ENCODE measurements around the gene RAD23A. TPM values are rescaled to one million over a fixed set of nuclear protein-coding genes. Genes with fewer than 3 reads are reported as not detected.
A peak's percentile ranks its signal among the peaks of the same experiment; 100 is the strongest.
"Not testable (repeated sequence)": the region's sequence is repeated elsewhere in the genome, so short reads cannot be mapped to it uniquely, and the experiment has no call there.

The RAD23A gene
- total and polyA plus RNA-seq, 4 experiments from 2014 or later: 77.0 to 105 (median 93.5) TPM

GRCh38 chr19:12953799-12954611 is 8.3 kb downstream of the RAD23A start:
- Histone ChIP-seq H3K36me3 (ENCODE audit: insufficient read depth, low read length) (peaks cover 24% of the 10 kb centered on the region), H3K4me1 (ENCODE audit: insufficient read depth, low read length) (peaks cover 28% of the 10 kb centered on the region), H3K27ac (ENCODE audit: low read depth, low read length) (no peak overlapping the region)

DNA sequence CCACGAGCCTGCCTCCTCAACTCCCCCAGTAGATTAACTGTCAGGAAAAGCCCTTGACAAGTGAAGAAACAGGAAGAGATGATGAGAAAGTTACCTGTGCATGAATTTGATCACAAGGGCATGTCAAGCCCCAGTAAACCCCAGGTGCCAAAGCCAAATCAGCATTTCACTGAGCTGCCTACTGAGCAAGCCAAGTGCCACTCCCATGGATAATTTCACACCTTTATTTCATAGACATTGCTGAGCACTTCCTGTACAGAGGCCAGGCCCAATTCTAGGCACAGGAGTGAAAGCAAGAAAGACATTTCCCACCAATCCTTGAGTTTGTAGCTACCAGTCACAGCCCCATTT is 8.9 kb downstream of the RAD23A start:
- Histone ChIP-seq H3K9me3 (ENCODE audit: control insufficient read depth in 1 of 2, low read length in 2 of 2) (no peaks in the 10 kb centered on the region), H3K27me3 (ENCODE audit: insufficient read depth, low read length) (no peaks in the 10 kb centered on the region), H3K4me1 (ENCODE audit: insufficient read depth, low read length) (peaks cover 28% of the 10 kb centered on the region), H3K4me3 (ENCODE audit: low read length in 2 of 2) (no peak overlapping the region), H3K27ac (ENCODE audit: low read depth, low read length) (peak overlapping the region; percentile 8), H3K36me3 (ENCODE audit: insufficient read depth, low read length) (peaks cover 18% of the 10 kb centered on the region)
- peaks cover 14 to 28% (median 21%) of the 10 kb centered on the region in 4 donors for H3K4me1 Mint-ChIP-seq
- H3K27ac Mint-ChIP-seq: peak overlapping the region; percentile 10 to 91 (median 72)
- intact Hi-C loops (cut with micrococcal nuclease): no loop called here
- H3K9me3 Mint-ChIP-seq: no peaks in the 10 kb centered on the region
- CTCF ChIA-PET (ENCODE audit: partially characterized antibody): interaction anchor here (1.1 to 4.3 kb wide), 3 partner anchors 10 to 23 kb away, joined by 3 to 35 read pairs (median 3); no protein-coding TSS in a partner anchor
- no peak for DNase-seq
- POLR2A ChIA-PET (ENCODE audit: partially characterized antibody): interaction anchor here (0.7 to 2.1 kb wide), 5 partner anchors 11 to 69 kb away, joined by 3 to 8 read pairs (median 3); partner anchors contain the start of gene FARSA
- H3K4me3 Mint-ChIP-seq: peak overlapping the region in 3 of 8 donors; percentile 15 to 46 (median 38)
- no peaks in the 10 kb centered on the region for H3K27me3 Mint-ChIP-seq
- peaks cover 22 to 51% of the 10 kb centered on the region in 2 donors for H3K36me3 Mint-ChIP-seq

More at GRCh38 chr19:12953799-12954611, 8.3 kb downstream of the RAD23A start:
- POLR2A ChIA-PET (ENCODE audit: partially characterized antibody): interaction anchor here (0.5 to 2.1 kb wide), 6 partner anchors 12 to 167 kb away, joined by 3 to 8 read pairs (median 4); partner anchors contain the start of gene FARSA
- peak overlapping the region in 2 of 8 donors; percentile 38 to 46 for H3K4me3 Mint-ChIP-seq
- peak overlapping the region; percentile 10 to 91 (median 72) for H3K27ac Mint-ChIP-seq
- H3K27me3 ChIP-seq (ENCODE audit: insufficient read depth, low read length): no peaks in the 10 kb centered on the region
- CTCF ChIA-PET (ENCODE audit: partially characterized antibody): interaction anchor here (1.1 to 4.3 kb wide), 3 partner anchors 11 to 24 kb away, joined by 3 to 35 read pairs (median 3); no protein-coding TSS in a partner anchor
- H3K9me3 Mint-ChIP-seq: no peaks in the 10 kb centered on the region
- DNase-seq: no peak
- no peak overlapping the region for H3K4me3 ChIP-seq (ENCODE audit: low read length in 2 of 2)
- peaks cover 14 to 28% (median 21%) of the 10 kb centered on the region in 4 donors for H3K4me1 Mint-ChIP-seq
- intact Hi-C loops (cut with micrococcal nuclease): no loop called here
- H3K36me3 Mint-ChIP-seq: peaks cover 24 to 54% of the 10 kb centered on the region in 2 donors
- H3K27me3 Mint-ChIP-seq: no peaks in the 10 kb centered on the region
- no peaks in the 10 kb centered on the region for H3K9me3 ChIP-seq (ENCODE audit: control insufficient read depth in 1 of 2, low read length in 2 of 2)

DNA sequence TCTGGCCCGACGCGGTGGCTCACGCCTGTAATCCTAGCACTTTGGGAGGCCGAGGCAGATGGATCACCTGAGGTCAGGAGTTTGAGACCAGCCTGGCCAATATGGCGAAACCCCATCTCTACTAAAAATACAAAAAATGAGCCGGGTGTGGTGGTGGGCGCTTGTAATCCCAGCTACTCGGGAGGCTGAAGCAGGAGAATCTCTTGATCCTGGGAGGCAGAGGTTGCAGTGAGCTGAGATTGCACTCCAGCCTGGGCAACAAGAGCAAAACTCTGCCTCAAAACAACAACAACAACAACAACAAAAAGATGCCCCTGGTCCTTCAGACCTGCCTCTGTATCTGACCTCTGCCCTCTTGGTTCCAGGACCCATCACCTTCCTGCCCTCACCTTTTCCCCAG is 9.9 kb downstream of the RAD23A start:
- ChIA-PET CTCF (ENCODE audit: partially characterized antibody) (interaction anchor here (1.1 to 4.3 kb wide), 3 partner anchors 9 to 18 kb away, joined by 3 to 35 read pairs (median 5); no protein-coding TSS in a partner anchor), POLR2A (ENCODE audit: partially characterized antibody) (interaction anchor here (1.0 to 2.2 kb wide), 5 partner anchors 8 to 197 kb away, joined by 3 to 8 read pairs (median 5); partner anchors contain the start of gene SYCE2)
- Mint-ChIP-seq H3K27ac (peak overlapping the region; percentile 77 to 94 (median 90)), H3K36me3 (peaks cover 15 to 42% of the 10 kb centered on the region in 2 donors), H3K4me3 (peak overlapping the region; percentile 83 to 88 (median 87)), H3K4me1 (peaks cover 12 to 25% (median 21%) of the 10 kb centered on the region in 4 donors)
- Histone ChIP-seq H3K36me3 (ENCODE audit: insufficient read depth, low read length) (peaks cover 12% of the 10 kb centered on the region), H3K4me1 (ENCODE audit: insufficient read depth, low read length) (peaks cover 28% of the 10 kb centered on the region)
- H3K27ac ChIP-seq (ENCODE audit: low read depth, low read length); H3K9me3 ChIP-seq (ENCODE audit: control insufficient read depth in 1 of 2, low read length in 2 of 2); intact Hi-C loops (cut with micrococcal nuclease); H3K9me3 Mint-ChIP-seq; DNase-seq; H3K4me3 ChIP-seq (ENCODE audit: low read length in 2 of 2); H3K27me3 ChIP-seq (ENCODE audit: insufficient read depth, low read length); H3K27me3 Mint-ChIP-seq: not testable (repeated sequence)

- H3K9me3 Mint-ChIP-seq: no peaks in the 10 kb centered on the region
- H3K4me3 Mint-ChIP-seq: peak overlapping the region; percentile 83 to 88 (median 87)
- H3K27me3 ChIP-seq (ENCODE audit: insufficient read depth, low read length): no peaks in the 10 kb centered on the region
- ChIA-PET CTCF (ENCODE audit: partially characterized antibody) (interaction anchor here (1.2 to 4.3 kb wide), 3 partner anchors 9 to 71 kb away, joined by 5 to 35 read pairs (median 5); no protein-coding TSS in a partner anchor), POLR2A (ENCODE audit: partially characterized antibody) (interaction anchor here (1.0 to 2.2 kb wide), 8 partner anchors 8 to 196 kb away, joined by 3 to 8 read pairs (median 4); partner anchors contain the start of genes CALR and SYCE2)
- no peaks in the 10 kb centered on the region for H3K27me3 Mint-ChIP-seq
- H3K36me3 ChIP-seq (ENCODE audit: insufficient read depth, low read length): peaks cover 12% of the 10 kb centered on the region
- intact Hi-C loops (cut with micrococcal nuclease): no loop called here
- H3K4me1 Mint-ChIP-seq: peaks cover 12 to 25% (median 21%) of the 10 kb centered on the region in 4 donors
- H3K9me3 ChIP-seq (ENCODE audit: control insufficient read depth in 1 of 2, low read length in 2 of 2): no peaks in the 10 kb centered on the region
- no peak for DNase-seq
- no peak overlapping the region for H3K4me3 ChIP-seq (ENCODE audit: low read length in 2 of 2)
- H3K27ac ChIP-seq (ENCODE audit: low read depth, low read length): peak overlapping the region; percentile 78
- H3K4me1 ChIP-seq (ENCODE audit: insufficient read depth, low read length): peaks cover 28% of the 10 kb centered on the region
- H3K27ac Mint-ChIP-seq: peak overlapping the region; percentile 77 to 94 (median 90)
- H3K36me3 Mint-ChIP-seq: peaks cover 13 to 40% of the 10 kb centered on the region in 2 donors
Observed at GRCh38 chr19:12955996-12956395, 10.3 kb downstream of the RAD23A start.

GRCh38 chr19:12956446-12957388 is 11.1 kb downstream of the RAD23A start, which contains the start of gene GADD45GIP1:
TSS of gene GADD45GIP1 (minus strand) at chr19:12957223. CDS start at chr19:12957212, 11 bp downstream.
- H3K4me1 Mint-ChIP-seq: peaks cover 12 to 25% (median 21%) of the 10 kb centered on the region in 4 donors
- peaks cover 28% of the 10 kb centered on the region for H3K4me1 ChIP-seq (ENCODE audit: insufficient read depth, low read length)
- peak within 1 kb of the TSS; percentile 45 to 79 for H3K4me3 ChIP-seq (ENCODE audit: low read length in 2 of 2)
- CTCF ChIA-PET (ENCODE audit: partially characterized antibody): interaction anchor here (1.2 to 4.3 kb wide), 3 partner anchors 8 to 72 kb away, joined by 5 to 35 read pairs (median 5); no protein-coding TSS in a partner anchor
- peak within 1 kb of the TSS; percentile 88 to 93 (median 90) for H3K4me3 Mint-ChIP-seq
- H3K9me3 ChIP-seq (ENCODE audit: control insufficient read depth in 1 of 2, low read length in 2 of 2): no peaks in the 10 kb centered on the region
- no peaks in the 10 kb centered on the region for H3K27me3 ChIP-seq (ENCODE audit: insufficient read depth, low read length)
- H3K36me3 ChIP-seq (ENCODE audit: insufficient read depth, low read length): peaks cover 10% of the 10 kb centered on the region
- peak within 1 kb of the TSS; percentile 78 for H3K27ac ChIP-seq (ENCODE audit: low read depth, low read length)
- H3K27me3 Mint-ChIP-seq: no peaks in the 10 kb centered on the region
- peak; percentile 76 to 83 (median 81) for DNase-seq
- H3K27ac Mint-ChIP-seq: peak within 1 kb of the TSS; percentile 91 to 94 (median 93)
- intact Hi-C loops (cut with micrococcal nuclease): loop anchor here (1.0 kb wide), 1 partner anchor 11 kb away; the partner anchor contains the start of gene RAD23A
- H3K36me3 Mint-ChIP-seq: peaks cover 6 to 35% of the 10 kb centered on the region in 2 donors
- POLR2A ChIA-PET (ENCODE audit: partially characterized antibody): interaction anchor here (0.6 to 2.2 kb wide), 14 partner anchors 9 to 225 kb away, joined by 3 to 8 read pairs (median 4); partner anchors contain the start of genes CALR, GCDH and SYCE2
- no peaks in the 10 kb centered on the region for H3K9me3 Mint-ChIP-seq

DNA sequence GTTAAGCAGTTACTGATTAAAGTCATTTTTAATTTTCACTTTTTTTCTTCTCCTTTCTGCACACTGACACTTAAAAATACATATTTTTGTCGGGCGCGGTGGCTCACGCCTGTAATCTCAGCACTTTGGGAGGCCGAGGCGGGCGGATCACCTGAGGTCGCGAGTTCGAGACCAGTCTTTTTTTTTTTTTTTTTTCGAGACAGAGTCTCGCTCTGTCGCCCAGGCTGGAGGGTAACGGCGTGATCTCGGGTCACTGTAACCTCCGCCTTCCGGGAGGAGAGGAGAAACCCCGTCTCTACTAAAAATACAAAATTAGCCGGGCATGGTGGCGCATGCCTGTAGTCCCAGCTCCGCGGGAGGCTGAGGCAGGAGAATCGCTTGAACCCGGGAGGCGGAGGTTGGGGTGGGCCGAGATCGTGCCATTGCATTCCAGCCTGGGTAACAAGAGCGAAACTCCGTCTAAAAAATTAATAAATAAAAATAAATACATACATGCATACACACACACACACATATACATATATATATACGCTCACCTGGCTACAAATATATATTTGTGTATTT is 11.8 kb downstream of the RAD23A start:
- not testable (repeated sequence) for H3K9me3 Mint-ChIP-seq; H3K27me3 Mint-ChIP-seq; H3K27me3 ChIP-seq (ENCODE audit: insufficient read depth, low read length); DNase-seq; H3K36me3 ChIP-seq (ENCODE audit: insufficient read depth, low read length); H3K9me3 ChIP-seq (ENCODE audit: control insufficient read depth in 1 of 2, low read length in 2 of 2)
- Histone ChIP-seq H3K4me3 (ENCODE audit: low read length in 2 of 2) (peak overlapping the region; percentile 45 to 79), H3K27ac (ENCODE audit: low read depth, low read length) (peak overlapping the region; percentile 78), H3K4me1 (ENCODE audit: insufficient read depth, low read length) (peaks cover 28% of the 10 kb centered on the region)
- Mint-ChIP-seq H3K36me3 (peaks cover 4 to 31% of the 10 kb centered on the region in 2 donors), H3K4me3 (peak overlapping the region; percentile 87 to 93 (median 90)), H3K4me1 (peaks cover 12 to 25% (median 21%) of the 10 kb centered on the region in 4 donors), H3K27ac (peak overlapping the region; percentile 89 to 94 (median 92))
- intact Hi-C loops (cut with micrococcal nuclease): loop anchor here (1.0 kb wide), 1 partner anchor 12 kb away; the partner anchor contains the start of gene RAD23A
- ChIA-PET CTCF (ENCODE audit: partially characterized antibody) (interaction anchor here (1.3 kb wide), 1 partner anchor 72 kb away, joined by 5 read pairs; no protein-coding TSS in a partner anchor), POLR2A (ENCODE audit: partially characterized antibody) (interaction anchor here (0.6 to 2.2 kb wide), 14 partner anchors 8 to 226 kb away, joined by 3 to 7 read pairs (median 4); partner anchors contain the start of genes CALR and GCDH)

Data from CD4-positive, alpha-beta memory T cell (primary cell).